PC-9 (cell line): ENCODE results near the gene FAM90A1. TPM values are rescaled to one million over a fixed set of nuclear protein-coding genes. Genes with fewer than 3 reads are reported as not detected.
"Not testable (repeated sequence)": the region's sequence is repeated elsewhere in the genome, so short reads cannot be mapped to it uniquely, and the experiment has no call there.

Experiments used
- BruUV-seq: library from RNA; stranded (reverse); fragments of 400-500 nt; replicated peaks from 2 replicates; lab custom pipeline; 2021; lab: Mats Ljungman, UMichigan
- CTCF ChIA-PET: fragments of 300-600 bp; sonication (Branson Sonifier 250); formaldehyde crosslinking; loops from one replicate; lab custom pipeline; 2022; ENCODE audit warnings: antibody characterized with exemption; lab: Charles Lee
- POLR2A ChIA-PET: fragments of 300-600 bp; sonication (Branson Sonifier 250); formaldehyde crosslinking; loops from one replicate; lab custom pipeline; 2022; ENCODE audit warnings: antibody characterized with exemption; ENCODE audit not compliant: unreplicated experiment; lab: Charles Lee
- DNase-seq, 2 experiments: peaks; one replicate each; pipeline versions ENCODE4 v3.0.0 to v3.0.0-alpha.2; 2015 to 2022; ENCODE audit warnings: mixed read lengths in 1 of 2
- H2AFZ ChIP-seq: fragments of 200-600 bp; sonication (generic); 2 replicates; pipeline ENCODE4 v1.8.1; 2017; ENCODE audit warnings: antibody characterized with exemption
- H3F3A ChIP-seq: fragments of 200-600 bp; sonication (generic); 2 replicates; pipeline ENCODE4 v1.8.1; 2017; ENCODE audit warnings: antibody characterized with exemption, mild to moderate bottlenecking, low read depth; ENCODE audit not compliant: insufficient read depth
- H3K27ac ChIP-seq: fragments of 200-600 bp; sonication (generic); 2 replicates; pipeline ENCODE4 v1.6.1; 2016; ENCODE audit warnings: mixed run types
- H3K27me3 ChIP-seq: fragments of 200-600 bp; sonication (generic); 2 replicates; pipeline ENCODE4 v1.6.1; 2016; ENCODE audit warnings: low read depth, mixed run types; ENCODE audit not compliant: insufficient read depth
- H3K36me3 ChIP-seq: fragments of 200-600 bp; sonication (generic); 2 replicates; pipeline ENCODE4 v1.6.1; 2016; ENCODE audit warnings: low read depth, mixed run types
- H3K4me1 ChIP-seq: fragments of 200-600 bp; sonication (generic); replicated peaks from 2 replicates; pipeline ENCODE4 v1.6.1; 2016; ENCODE audit warnings: mixed run types; ENCODE audit not compliant: insufficient read depth
- H3K4me2 ChIP-seq: fragments of 200-600 bp; sonication (generic); 2 replicates; pipeline ENCODE4 v1.6.1; 2017; ENCODE audit warnings: mixed run types
- H3K4me3 ChIP-seq: fragments of 200-600 bp; sonication (generic); 2 replicates; pipeline ENCODE4 v1.6.1; 2016; ENCODE audit warnings: mixed run types
- H3K79me2 ChIP-seq: fragments of 200-600 bp; sonication (generic); 2 replicates; pipeline ENCODE4 v1.6.1; 2017; ENCODE audit warnings: low read depth, mixed run types
- H3K9me2 ChIP-seq: fragments of 200-600 bp; sonication (generic); 2 replicates; pipeline ENCODE4 v1.8.1; 2017; ENCODE audit warnings: mild to moderate bottlenecking; ENCODE audit not compliant: insufficient read depth
- H3K9me3 ChIP-seq: fragments of 200-600 bp; sonication (generic); 2 replicates; pipeline ENCODE4 v1.8.1; 2016; ENCODE audit warnings: low read depth; ENCODE audit not compliant: insufficient read depth
- H4K20me1 ChIP-seq: fragments of 200-600 bp; sonication (generic); 2 replicates; pipeline ENCODE4 v1.8.1; 2017; ENCODE audit not compliant: insufficient read depth
- CTCF ChIP-seq: fragments of 200-600 bp; sonication (generic); conservative IDR thresholded peaks from 2 replicates; pipeline ENCODE4 v1.6.1; 2017; ENCODE audit warnings: mixed run types, antibody characterized with exemption, mild to moderate bottlenecking, moderate library complexity
- intact Hi-C: fragments of 100-400 bp; cut with micrococcal nuclease; formaldehyde crosslinking; loops from one replicate; pipeline ENCODE4 v1.10.0; 2022; ENCODE audit not compliant: unreplicated experiment
- total RNA-seq: library from RNA; stranded (reverse); gene quantifications from 2 replicates; pipeline ENCODE4 v1.2.3, GENCODE V29; 2021

The FAM90A1 gene
- total RNA-seq, 1 experiment from 2014 or later = 1.7 TPM

- DNase-seq, H3K27ac ChIP-seq, H3K4me2 ChIP-seq, H3K4me1 ChIP-seq, BruUV-seq, H3K36me3 ChIP-seq, H4K20me1 ChIP-seq, H2AFZ ChIP-seq, H3K9me2 ChIP-seq, CTCF ChIA-PET, H3F3A ChIP-seq, POLR2A ChIA-PET, H3K27me3 ChIP-seq, H3K9me3 ChIP-seq, H3K79me2 ChIP-seq, H3K4me3 ChIP-seq: not testable (repeated sequence)
- intact Hi-C loops = loop anchor here (10.0 kb wide), 1 partner anchor 589 kb away; no protein-coding TSS in a partner anchor
Measured at GRCh38 chr12:8233935-8234495, 6.6 kb upstream of the FAM90A1 start.

DNA sequence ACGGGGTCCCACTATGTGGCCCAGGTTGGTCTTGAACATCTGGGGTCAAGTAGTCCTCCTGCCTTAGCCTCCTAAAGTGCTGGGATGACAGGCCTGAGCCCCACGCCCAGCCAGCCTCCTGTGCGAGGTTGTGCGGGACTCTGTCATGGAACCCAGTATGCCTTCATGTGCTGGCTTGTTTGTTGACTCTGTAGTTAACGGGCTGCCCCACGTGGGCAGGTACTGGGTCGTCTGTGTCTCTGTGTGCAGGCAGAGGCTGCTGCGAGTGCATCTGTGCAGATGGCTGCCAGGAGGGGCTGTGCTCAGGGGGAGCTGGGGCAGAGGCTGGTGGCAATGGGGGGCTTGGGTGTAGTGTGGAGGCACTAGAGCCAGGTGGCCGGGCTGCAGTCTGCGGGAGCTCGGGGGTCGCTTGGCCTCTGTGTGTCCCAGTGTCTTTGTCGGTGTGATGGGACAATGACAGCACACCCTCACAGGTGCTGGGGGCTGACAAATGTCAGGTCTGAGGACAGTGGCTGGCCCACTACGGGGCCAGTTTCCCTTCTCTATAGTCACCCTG, 6.0 kb upstream of the FAM90A1 start:
- BruUV-seq, CTCF ChIA-PET: not testable (repeated sequence)
- intact Hi-C loops = loop anchor here (10.0 kb wide), 1 partner anchor 589 kb away; no protein-coding TSS in a partner anchor

DNA sequence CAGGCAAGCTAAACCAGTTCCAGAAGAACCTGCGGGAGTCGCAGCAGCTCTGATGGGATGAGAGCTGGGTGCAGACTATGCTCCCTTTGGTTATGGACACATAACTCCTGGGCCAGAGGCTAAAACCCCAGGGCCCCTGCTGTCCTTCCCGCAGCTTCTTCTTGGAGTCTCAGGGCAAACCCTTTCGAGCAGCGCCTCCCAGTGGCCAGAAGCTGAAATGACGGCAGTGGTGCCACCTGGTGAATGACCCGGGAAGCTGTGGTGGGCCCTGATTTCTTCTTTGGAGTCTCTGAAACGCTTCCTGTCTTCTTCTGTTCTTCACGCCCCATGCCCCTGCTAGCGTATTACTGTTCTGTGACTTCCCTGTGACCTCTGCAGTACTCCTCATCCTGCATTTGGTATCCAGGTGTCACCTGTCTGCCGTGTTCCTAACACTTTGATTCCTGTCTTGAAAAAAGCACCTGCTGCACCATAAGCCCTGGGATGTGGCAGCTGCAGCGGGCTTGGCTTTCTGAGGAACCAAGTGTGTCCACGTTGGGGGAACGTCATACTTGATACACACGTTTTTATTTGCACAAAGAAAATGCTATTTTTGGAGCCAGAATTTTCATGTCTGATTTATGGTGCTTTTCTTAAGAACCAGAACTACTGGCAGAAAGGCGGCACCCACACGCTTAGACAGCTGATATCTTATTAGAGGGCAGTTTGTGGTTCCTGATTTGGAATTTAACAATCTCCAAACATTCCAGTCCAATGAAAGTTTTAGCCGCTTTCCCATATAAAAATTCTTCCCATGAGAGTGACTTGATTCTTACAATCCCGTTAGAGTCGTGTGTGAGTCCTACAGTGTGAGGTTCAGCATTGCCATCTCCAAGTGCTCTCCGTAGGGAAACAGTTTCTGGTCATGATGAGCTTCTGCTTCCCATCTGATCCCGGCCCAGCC, 4.5 kb upstream of the FAM90A1 start:
- POLR2A ChIA-PET, BruUV-seq, H3K27me3 ChIP-seq, H3K4me2 ChIP-seq, H3K9me3 ChIP-seq, H4K20me1 ChIP-seq, H2AFZ ChIP-seq, H3K27ac ChIP-seq, H3K79me2 ChIP-seq, H3K36me3 ChIP-seq, H3K9me2 ChIP-seq, H3K4me3 ChIP-seq, H3K4me1 ChIP-seq, H3F3A ChIP-seq: not testable (repeated sequence)
- peak; percentile 90 for TF ChIP-seq CTCF
- peak in 1 of 2 experiments; percentile 81 for DNase-seq
- intact Hi-C loops = loop anchor here (1.0 to 10.0 kb wide), 2 partner anchors 124 to 587 kb away; no protein-coding TSS in a partner anchor
- CTCF ChIA-PET = interaction anchor here (0.6 to 1.1 kb wide), 5 partner anchors 77 to 1946 kb away, joined by 3 to 4 read pairs (median 4); no protein-coding TSS in a partner anchor

More for the DNA sequence above, 6.0 kb upstream of the FAM90A1 start:
- H3K4me2 ChIP-seq, H3K79me2 ChIP-seq, POLR2A ChIA-PET, H3K9me2 ChIP-seq, H2AFZ ChIP-seq, H3K27me3 ChIP-seq, H3F3A ChIP-seq, H3K9me3 ChIP-seq, H4K20me1 ChIP-seq, H3K4me3 ChIP-seq, H3K27ac ChIP-seq, DNase-seq, H3K36me3 ChIP-seq, H3K4me1 ChIP-seq: not testable (repeated sequence)

DNA sequence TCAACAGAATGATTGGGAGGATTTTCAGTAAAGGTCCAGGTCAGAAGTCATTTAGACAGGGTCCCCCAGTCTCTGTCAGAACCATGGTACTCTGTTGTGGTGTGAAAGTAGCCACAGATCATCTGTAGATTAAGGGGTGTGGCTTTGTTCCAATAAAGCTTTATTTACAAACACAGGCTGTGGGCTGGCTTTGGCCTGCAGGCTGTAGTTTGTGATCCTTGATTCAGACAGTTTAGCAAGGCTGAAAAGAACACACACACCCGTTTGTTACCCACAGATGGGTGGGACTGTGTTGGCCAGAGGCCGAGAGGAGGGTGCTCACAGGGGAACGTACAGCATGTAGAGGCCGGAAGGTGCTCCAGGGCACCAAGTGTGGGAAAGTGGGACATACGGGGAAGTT, 3.6 kb upstream of the FAM90A1 start:
- H3K4me1 ChIP-seq, H3K4me2 ChIP-seq, DNase-seq, H3K9me3 ChIP-seq, H3K36me3 ChIP-seq, H3F3A ChIP-seq, H3K27ac ChIP-seq, H3K4me3 ChIP-seq, H2AFZ ChIP-seq, POLR2A ChIA-PET, BruUV-seq, H4K20me1 ChIP-seq, H3K9me2 ChIP-seq, H3K27me3 ChIP-seq, H3K79me2 ChIP-seq: not testable (repeated sequence)
- intact Hi-C loops = loop anchor here (1.0 to 10.0 kb wide), 2 partner anchors 123 to 586 kb away; no protein-coding TSS in a partner anchor
- CTCF ChIA-PET = interaction anchor here (0.7 to 1.1 kb wide), 2 partner anchors 88 to 128 kb away, joined by 3 to 4 read pairs; no protein-coding TSS in a partner anchor

DNA sequence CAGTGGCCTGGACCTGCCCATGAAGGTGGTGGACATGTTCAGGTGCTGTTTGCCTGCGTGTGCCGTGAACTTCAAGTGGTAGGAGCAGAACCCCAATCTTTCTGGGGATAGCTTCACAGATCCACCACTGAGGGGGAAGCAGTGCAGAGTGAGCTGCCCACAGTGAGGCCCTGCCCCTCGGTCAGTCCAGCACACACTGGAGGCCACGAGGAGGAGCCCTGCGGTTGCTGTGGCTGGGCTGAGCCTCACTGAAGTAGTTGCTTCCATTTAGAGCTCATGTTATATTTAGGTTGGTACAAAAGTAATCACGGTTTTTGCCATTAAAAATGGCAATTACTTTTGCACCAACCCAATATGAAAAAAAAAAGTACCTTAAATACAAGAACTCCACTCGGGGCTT, 2.1 kb upstream of the FAM90A1 start:
- intact Hi-C loops, H3K27ac ChIP-seq, H3K36me3 ChIP-seq, H3K9me2 ChIP-seq, H3K4me2 ChIP-seq, H3K9me3 ChIP-seq, H3F3A ChIP-seq, DNase-seq, H3K4me3 ChIP-seq, H3K4me1 ChIP-seq, H3K79me2 ChIP-seq, H2AFZ ChIP-seq, H4K20me1 ChIP-seq, BruUV-seq, POLR2A ChIA-PET, H3K27me3 ChIP-seq: not testable (repeated sequence)
- CTCF ChIA-PET = interaction anchor here (0.7 kb wide), 1 partner anchor 14 kb away, joined by 4 read pairs; no protein-coding TSS in a partner anchor

GRCh38 chr12:8228607-8229006, 1.2 kb upstream of the FAM90A1 start:
- BruUV-seq, H3K4me2 ChIP-seq, DNase-seq, CTCF ChIA-PET, H3K4me3 ChIP-seq, intact Hi-C loops, H3K79me2 ChIP-seq, H3F3A ChIP-seq, H3K36me3 ChIP-seq, H3K9me3 ChIP-seq, H3K4me1 ChIP-seq, POLR2A ChIA-PET, H3K9me2 ChIP-seq, H3K27ac ChIP-seq, H4K20me1 ChIP-seq, H3K27me3 ChIP-seq, H2AFZ ChIP-seq: not testable (repeated sequence)
